OCI-LY7 (cell line): ENCODE data around the gene DOCK9. TPM values are rescaled to one million over a fixed set of nuclear protein-coding genes. Genes with fewer than 3 reads are reported as not detected.

Experiments used
- BruUV-seq: library from RNA; stranded (reverse); fragments of 400-500 nt; replicated peaks from 2 replicates; lab custom pipeline; 2021; lab: Mats Ljungman, UMichigan
- CTCF ChIA-PET: fragments of 300-600 bp; sonication (Branson Sonifier 250); formaldehyde crosslinking; loops from one replicate; lab custom pipeline; 2022; ENCODE audit warnings: antibody characterized with exemption; ENCODE audit not compliant: unreplicated experiment; lab: Charles Lee
- POLR2A ChIA-PET: fragments of 300-600 bp; sonication (Branson Sonifier 250); formaldehyde crosslinking; loops from one replicate; lab custom pipeline; 2022; ENCODE audit warnings: antibody characterized with exemption; lab: Charles Lee
- DNase-seq: peaks from one replicate; pipeline ENCODE4 v3.0.0-alpha.2; 2015; ENCODE audit warnings: low spot score
- H2AFZ ChIP-seq: fragments of 200-600 bp; sonication (generic), shearing (Covaris generic); 2 replicates; pipeline ENCODE4 v1.6.1; 2014; ENCODE audit warnings: mild to moderate bottlenecking, antibody characterized with exemption, low read length, moderate library complexity
- H3K27ac ChIP-seq: fragments of 200-600 bp; sonication (generic); 2 replicates; pipeline ENCODE4 v1.5.1; 2014; ENCODE audit warnings: mixed run types, low read depth, mild to moderate bottlenecking, moderate library complexity, low read length, inconsistent platforms; ENCODE audit not compliant: poor library complexity, severe bottlenecking
- H3K36me3 ChIP-seq: fragments of 200-600 bp; sonication (generic); 2 replicates; pipeline ENCODE4 v1.6.1; 2014; ENCODE audit warnings: mild to moderate bottlenecking, antibody characterized with exemption, low read length, moderate library complexity, mixed read lengths; ENCODE audit not compliant: insufficient read depth
- H3K4me1 ChIP-seq: fragments of 200-600 bp; sonication (generic); 2 replicates; pipeline ENCODE4 v1.5.1; 2014; ENCODE audit warnings: mild to moderate bottlenecking, low read length; ENCODE audit not compliant: insufficient read depth, poor library complexity, severe bottlenecking
- H3K4me2 ChIP-seq: fragments of 200-600 bp; sonication (generic); 2 replicates; pipeline ENCODE4 v1.6.1; 2014; ENCODE audit warnings: mild to moderate bottlenecking, low read length
- H3K4me3 ChIP-seq: fragments of 200-600 bp; sonication (generic); 2 replicates; pipeline ENCODE4 v1.5.1; 2014; ENCODE audit warnings: mild to moderate bottlenecking, low read depth, low read length; ENCODE audit not compliant: poor library complexity, severe bottlenecking
- H3K79me2 ChIP-seq: fragments of 200-600 bp; sonication (generic); 2 replicates; pipeline ENCODE4 v1.6.1; 2016; ENCODE audit warnings: low read depth, mild to moderate bottlenecking, low read length, moderate library complexity, mixed read lengths; ENCODE audit not compliant: insufficient read depth
- H3K9me2 ChIP-seq: fragments of 200-600 bp; sonication (generic); 2 replicates; pipeline ENCODE4 v1.6.1; 2016; ENCODE audit warnings: mild to moderate bottlenecking, low read length, mixed read lengths; ENCODE audit not compliant: insufficient read depth
- H3K9me3 ChIP-seq: fragments of 200-600 bp; sonication (generic); 2 replicates; pipeline ENCODE4 v1.6.1; 2014; ENCODE audit warnings: mild to moderate bottlenecking, mixed run types, low read length, mixed read lengths
- H4K20me1 ChIP-seq: fragments of 200-600 bp; sonication (generic); 2 replicates; pipeline ENCODE4 v1.6.1; 2014; ENCODE audit warnings: mild to moderate bottlenecking, antibody characterized with exemption, low read length, moderate library complexity, mixed read lengths; ENCODE audit not compliant: insufficient read depth
- CTCF ChIP-seq: fragments of 200-600 bp; sonication (generic); conservative IDR thresholded peaks from 2 replicates; pipeline ENCODE4 v1.5.1; 2014; ENCODE audit warnings: mild to moderate bottlenecking, antibody characterized with exemption, low read length, moderate library complexity, mixed read lengths
- EZH2phosphoT487 ChIP-seq: fragments of 200-600 bp; sonication (generic); IDR thresholded peaks from 2 replicates; pipeline ENCODE4 v1.6.1; 2018; ENCODE audit warnings: low read depth, borderline replicate concordance, mild to moderate bottlenecking, mixed run types, antibody characterized with exemption, low read length, moderate library complexity, mixed read lengths
- intact Hi-C: fragments of 100-400 bp; cut with micrococcal nuclease; formaldehyde crosslinking; loops from one replicate; pipeline ENCODE4 v1.10.0; 2022; ENCODE audit not compliant: unreplicated experiment
- total RNA-seq, 2 experiments: library from RNA; depleted of rRNA in 1 of 2; stranded (reverse); fragments of >200 nt in 1 of 2; shearing (Covaris generic) in 1 of 2; gene quantifications; 2 replicates each; pipeline ENCODE4 v1.2.3, GENCODE V29; 2014 to 2022

DOCK9 gene
- total RNA-seq, 2 experiments from 2014 or later: 24.0 to 28.0 TPM

DNA sequence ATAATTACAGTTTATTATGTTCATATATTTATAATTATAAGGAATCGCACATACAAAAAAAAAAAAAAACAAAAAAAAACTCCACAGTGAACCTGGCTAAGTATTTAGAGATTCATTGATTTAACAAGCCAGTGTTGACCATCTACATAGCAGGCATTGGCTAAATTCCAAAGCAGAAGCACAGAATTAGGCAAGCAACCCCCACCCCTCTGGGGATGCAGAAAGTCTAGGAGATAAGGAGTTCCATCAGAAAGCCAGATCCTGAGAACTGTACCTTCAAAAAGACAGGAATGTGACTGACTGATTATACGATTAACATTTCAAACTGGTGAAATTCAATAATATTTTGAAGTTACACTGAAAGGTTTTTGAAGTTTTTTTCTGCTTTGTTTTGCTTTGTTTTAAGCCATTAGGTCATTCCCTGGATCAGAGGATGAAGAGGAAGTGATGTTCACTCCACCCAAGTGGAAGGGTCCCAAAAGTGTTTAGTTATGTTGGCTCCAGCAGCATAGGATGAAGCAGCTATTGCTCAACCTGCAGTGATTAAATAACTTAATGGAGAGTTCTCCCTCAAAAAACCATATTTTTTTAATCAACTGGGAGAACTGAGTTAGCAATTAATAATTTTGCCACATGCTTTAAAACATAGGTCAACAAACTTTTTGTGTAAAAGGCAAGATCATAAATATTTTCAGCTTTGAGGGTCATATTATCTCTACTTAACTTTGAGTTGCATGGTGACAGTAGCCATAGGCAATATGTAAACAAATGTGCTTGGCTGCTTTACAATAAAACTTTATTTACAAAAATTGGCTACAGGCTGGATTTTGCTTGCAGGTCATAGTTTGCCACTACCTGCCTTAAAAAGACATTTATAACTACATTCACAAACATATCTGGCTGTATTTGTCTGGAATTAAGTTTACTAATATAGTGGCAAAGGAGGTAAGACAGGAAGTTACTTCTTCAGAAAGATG is 49.6 kb downstream of the DOCK9 start:
- Histone ChIP-seq H2AFZ (no peak overlapping the region), H3K9me3 (no peaks in the 10 kb centered on the region), H3K4me1 (no peaks in the 10 kb centered on the region), H4K20me1 (no peaks in the 10 kb centered on the region), H3K36me3 (no peaks in the 10 kb centered on the region), H3K4me3 (no peak overlapping the region), H3K9me2 (no peaks in the 10 kb centered on the region), H3K4me2 (no peak overlapping the region), H3K27ac (no peak overlapping the region), H3K79me2 (no peaks in the 10 kb centered on the region)
- no TSS peak for BruUV-seq
- POLR2A ChIA-PET: no interaction called here
- CTCF ChIA-PET: no interaction called here
- no peak for DNase-seq
- intact Hi-C loops: no loop called here
- TF ChIP-seq CTCF (no peak), EZH2phosphoT487 (no peak)

DNA sequence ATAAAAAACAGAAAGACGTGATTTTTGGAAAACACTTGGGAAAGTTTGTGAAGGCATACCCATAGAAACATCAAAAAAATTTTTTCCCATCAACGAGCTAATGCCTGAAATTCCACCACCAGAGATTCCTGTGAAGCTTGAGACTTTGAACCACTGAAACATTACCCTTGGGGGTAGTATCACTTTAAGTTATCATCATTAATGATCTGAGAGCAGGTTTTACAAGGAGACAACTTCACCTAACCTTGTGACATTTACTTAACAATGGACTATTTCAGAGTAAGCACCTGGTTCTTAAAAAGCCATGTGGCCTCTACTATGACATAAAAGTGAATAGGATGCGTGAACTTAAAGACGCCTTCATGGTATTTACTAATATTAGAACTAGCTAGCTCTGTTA is 51.9 kb downstream of the DOCK9 start:
- intact Hi-C loops: no loop called here
- Histone ChIP-seq H3K36me3 (peaks cover 7% of the 10 kb centered on the region; the same call in 1 of the 2 replicates), H3K4me1 (no peaks in the 10 kb centered on the region), H3K9me2 (no peaks in the 10 kb centered on the region), H3K79me2 (no peaks in the 10 kb centered on the region), H4K20me1 (no peaks in the 10 kb centered on the region), H3K4me2 (no peak overlapping the region), H3K4me3 (no peak overlapping the region), H2AFZ (no peak overlapping the region), H3K27ac (no peak overlapping the region), H3K9me3 (no peaks in the 10 kb centered on the region)
- no peak for DNase-seq
- TF ChIP-seq CTCF: no peak
- no peak for TF ChIP-seq EZH2phosphoT487
- BruUV-seq: no TSS peak
- ChIA-PET POLR2A (interaction anchor here (0.9 kb wide), 1 partner anchor 121 kb away, joined by 3 read pairs; no protein-coding TSS in a partner anchor), CTCF (no interaction called here)
